Transverse colon (tissue), 4 donors: Measurements from ENCODE around the gene RPTOR. TPM values are rescaled to one million over a fixed set of nuclear protein-coding genes. Genes with fewer than 3 reads are reported as not detected.

ENCODE experiments used
- DNase-seq: peaks from one replicate; pipeline ENCODE4 v3.0.0-alpha.2; 2019
- H3K27ac ChIP-seq, 4 donors: fragments of 200-600 bp; sonication (generic); 2 replicates each; pipeline ENCODE4 v1.5.1; 2016 to 2018; ENCODE audit warnings: inconsistent platforms in 4 of 4
- H3K27me3 ChIP-seq: fragments of 200-600 bp; sonication (generic); 2 replicates; pipeline ENCODE4 v1.5.1; 2017; ENCODE audit warnings: inconsistent platforms
- H3K36me3 ChIP-seq, 4 donors: fragments of 200-600 bp; sonication (generic); 2 replicates each; pipeline ENCODE4 v1.5.1; 2017 to 2019; ENCODE audit warnings: inconsistent platforms in 4 of 4
- H3K4me1 ChIP-seq, 4 donors: fragments of 200-600 bp; sonication (generic); 2 replicates each; pipeline ENCODE4 v1.5.1; 2017 to 2020; ENCODE audit warnings: inconsistent platforms in 4 of 4
- H3K4me3 ChIP-seq, 4 donors: fragments of 200-600 bp; sonication (generic); 1 replicate in 1 of 4; 2 replicates in 3 of 4; pipeline versions ENCODE4 v1.5.1 to v1.6.1; 2017 to 2019; ENCODE audit warnings: inconsistent platforms in 4 of 4
- H3K9me3 ChIP-seq, 2 donors: fragments of 200-600 bp; sonication (generic); 2 replicates each; pipeline ENCODE4 v1.5.1; 2017 to 2019; ENCODE audit warnings: inconsistent platforms in 2 of 2
- EP300 ChIP-seq: sonication (generic); formaldehyde crosslinking; IDR thresholded peaks from one replicate; pipeline ENCODE4 v1.6.1; 2017; ENCODE audit warnings: antibody characterized with exemption, low read depth
- POLR2A ChIP-seq: fragments of 450-650 bp; IDR thresholded peaks from one replicate; pipeline ENCODE4 v1.6.1; 2016; ENCODE audit warnings: antibody characterized with exemption, mild to moderate bottlenecking, moderate library complexity
- POLR2AphosphoS5 ChIP-seq, 3 donors: sonication (generic); formaldehyde crosslinking; IDR thresholded peaks; one replicate each; pipeline ENCODE4 v1.6.1; 2016; ENCODE audit warnings: antibody characterized with exemption in 3 of 3
- WGBS, 2 donors: methylation state at CpG; one replicate each; pipeline ENCODE4 v1.1.5; 2018; ENCODE audit warnings: low coverage in 1 of 2; 5-methylcytosine and 5-hydroxymethylcytosine counted together
- in situ Hi-C, 4 donors: fragments of 200-750 bp; cut with MboI; loops; one replicate each; pipeline versions ENCODE4 v1.15.0 to v1.15.1; 2017; ENCODE audit warnings: low sequenced_read_pairs in 3 of 4, low pct_ligation_motif_present in 1 of 4, low pct_unique_long_range_greater_than_20kb in 1 of 4
- intact Hi-C: fragments of 100-400 bp; cut with DNase I; formaldehyde crosslinking; loops from one replicate; pipeline ENCODE4 v1.15.1; 2023; ENCODE audit warnings: low total_unique reads
- total RNA-seq, 4 donors: library from RNA; depleted of rRNA; stranded (reverse); fragments of >200 nt; gene quantifications; one replicate each; pipeline ENCODE4 v1.1.0, GENCODE V29; 2016
- TF ChIP-seq, protein P1 (sequence below), 5 experiments: fragments of 200-600 bp in 3 of 5; fragments of 450-650 bp in 2 of 5; sonication (generic) in 3 of 5; IDR thresholded peaks; 1 replicate in 2 of 5; 2 replicates in 3 of 5; pipeline ENCODE4 v1.5.1; 2016 to 2017; ENCODE audit warnings: antibody characterized with exemption in 5 of 5, inconsistent platforms in 3 of 5, mild to moderate bottlenecking in 2 of 5, moderate library complexity in 1 of 5

Gene RPTOR
- total RNA-seq, 4 donors from 2014 or later: 28.9 to 79.3 (median 48.0) TPM

DNA sequence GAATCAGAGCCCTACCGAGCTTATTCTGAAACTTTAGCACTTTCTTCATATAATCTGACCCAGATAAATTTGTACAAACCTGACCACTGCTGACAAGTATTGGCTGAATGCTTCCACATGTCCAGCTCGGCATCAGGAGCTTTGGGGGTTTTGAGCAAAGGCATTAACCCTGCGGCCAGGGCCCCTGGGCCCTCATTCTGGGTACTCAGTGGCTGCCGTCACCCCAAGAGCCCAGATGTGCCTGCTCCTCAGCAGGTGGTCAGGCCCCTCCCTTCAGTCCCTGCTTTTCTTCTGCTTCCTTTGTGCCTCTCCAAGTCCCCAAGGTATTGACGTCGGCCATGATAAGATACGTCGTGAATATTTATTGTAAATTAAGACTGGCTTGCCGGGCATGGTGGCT lies 399.7 kb downstream of the RPTOR start:
- Histone ChIP-seq H3K4me3 (no peak overlapping the region), H3K27me3 (no peaks in the 10 kb centered on the region), H3K27ac (peak overlapping the region in 2 of 4 donors; percentile 82 to 86), H3K9me3 (no peaks in the 10 kb centered on the region), H3K4me1 (peaks cover 6 to 20% (median 18%) of the 10 kb centered on the region in 4 donors), H3K36me3 (peaks cover 0 to 9% (median 3%) of the 10 kb centered on the region in 4 donors)
- TF ChIP-seq POLR2AphosphoS5 (IDR thresholded peaks at IDR 0.05) (no peak), POLR2A (no peak), EP300 (no peak)
- TF ChIP-seq, protein P1, sequence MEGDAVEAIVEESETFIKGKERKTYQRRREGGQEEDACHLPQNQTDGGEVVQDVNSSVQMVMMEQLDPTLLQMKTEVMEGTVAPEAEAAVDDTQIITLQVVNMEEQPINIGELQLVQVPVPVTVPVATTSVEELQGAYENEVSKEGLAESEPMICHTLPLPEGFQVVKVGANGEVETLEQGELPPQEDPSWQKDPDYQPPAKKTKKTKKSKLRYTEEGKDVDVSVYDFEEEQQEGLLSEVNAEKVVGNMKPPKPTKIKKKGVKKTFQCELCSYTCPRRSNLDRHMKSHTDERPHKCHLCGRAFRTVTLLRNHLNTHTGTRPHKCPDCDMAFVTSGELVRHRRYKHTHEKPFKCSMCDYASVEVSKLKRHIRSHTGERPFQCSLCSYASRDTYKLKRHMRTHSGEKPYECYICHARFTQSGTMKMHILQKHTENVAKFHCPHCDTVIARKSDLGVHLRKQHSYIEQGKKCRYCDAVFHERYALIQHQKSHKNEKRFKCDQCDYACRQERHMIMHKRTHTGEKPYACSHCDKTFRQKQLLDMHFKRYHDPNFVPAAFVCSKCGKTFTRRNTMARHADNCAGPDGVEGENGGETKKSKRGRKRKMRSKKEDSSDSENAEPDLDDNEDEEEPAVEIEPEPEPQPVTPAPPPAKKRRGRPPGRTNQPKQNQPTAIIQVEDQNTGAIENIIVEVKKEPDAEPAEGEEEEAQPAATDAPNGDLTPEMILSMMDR (IDR thresholded peaks at IDR 0.05): no peak
- in situ Hi-C loops (no loop called here), intact Hi-C loops (no loop called here)
- DNase-seq: no peak
- WGBS, 2 donors: 93% methylated on average over 9 of the region's 9 CpGs; no CpG with 5 or more reads in 1 of the 2 donors

DNA sequence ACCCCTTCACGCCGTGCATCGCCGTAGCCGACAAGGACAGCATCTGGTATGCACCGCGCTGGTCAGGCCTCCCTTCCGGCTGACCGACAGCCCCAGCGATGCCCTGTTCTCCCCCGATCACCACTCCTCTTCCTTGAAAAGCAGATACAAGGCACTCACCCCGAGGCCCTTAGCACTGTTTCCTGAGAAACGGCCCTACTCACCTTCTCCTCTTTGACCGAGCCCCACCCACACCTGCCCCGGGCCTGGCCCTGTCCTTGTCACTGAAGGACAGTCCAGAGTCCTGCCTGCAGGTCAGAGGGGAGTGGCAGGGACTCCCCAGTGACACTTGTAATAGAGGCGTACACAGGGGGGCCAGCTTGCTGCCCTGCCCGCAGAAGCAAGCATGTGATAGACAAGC lies 401.1 kb downstream of the RPTOR start:
- in situ Hi-C loops: no loop called here
- Histone ChIP-seq H3K27me3 (no peaks in the 10 kb centered on the region), H3K4me1 (peaks cover 6 to 20% (median 18%) of the 10 kb centered on the region in 4 donors), H3K27ac (no peak overlapping the region), H3K36me3 (peaks cover 0 to 9% (median 3%) of the 10 kb centered on the region in 4 donors), H3K9me3 (no peaks in the 10 kb centered on the region), H3K4me3 (no peak overlapping the region)
- intact Hi-C loops: no loop called here
- TF ChIP-seq POLR2AphosphoS5 (IDR thresholded peaks at IDR 0.05): no peak
- TF ChIP-seq, protein P1 (IDR thresholded peaks at IDR 0.05): no peak
- no peak for TF ChIP-seq POLR2A
- no peak for TF ChIP-seq EP300
- DNase-seq: no peak
- WGBS, 2 donors: 91 to 100% methylated on average over 8 to 17 of the region's 17 CpGs

DNA sequence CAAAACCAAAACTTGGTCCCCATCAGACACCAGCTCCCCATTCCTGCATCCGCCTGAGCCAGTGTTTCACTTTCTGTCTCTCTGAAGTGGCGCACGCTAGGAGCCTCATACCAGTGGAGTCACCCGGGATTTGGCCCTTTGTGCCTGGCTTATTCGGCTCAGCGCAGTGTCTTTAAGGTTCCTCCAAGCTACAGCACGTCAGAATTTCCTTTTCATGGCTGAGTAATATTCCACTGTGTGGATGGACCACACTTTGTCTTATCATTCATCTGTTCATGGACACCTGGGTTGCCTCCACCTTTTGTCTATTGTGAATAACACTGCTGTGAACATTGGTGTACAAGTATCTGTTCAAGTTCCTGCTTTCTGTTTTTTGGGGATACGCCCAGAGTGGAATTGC lies 401.8 kb downstream of the RPTOR start:
- H3K9me3 ChIP-seq: no peaks in the 10 kb centered on the region
- H3K4me3 ChIP-seq: no peak overlapping the region
- WGBS, 2 donors: 96 to 100% methylated on average over 4 to 8 of the region's 8 CpGs
- TF ChIP-seq EP300 (no peak), POLR2A (no peak), POLR2AphosphoS5 (IDR thresholded peaks at IDR 0.05) (no peak)
- H3K36me3 ChIP-seq: peaks cover 0 to 9% (median 3%) of the 10 kb centered on the region in 4 donors
- no peak for DNase-seq
- peaks cover 6 to 19% (median 17%) of the 10 kb centered on the region in 4 donors for H3K4me1 ChIP-seq
- intact Hi-C loops: no loop called here
- in situ Hi-C loops: no loop called here
- H3K27me3 ChIP-seq: no peaks in the 10 kb centered on the region
- H3K27ac ChIP-seq: no peak overlapping the region

DNA sequence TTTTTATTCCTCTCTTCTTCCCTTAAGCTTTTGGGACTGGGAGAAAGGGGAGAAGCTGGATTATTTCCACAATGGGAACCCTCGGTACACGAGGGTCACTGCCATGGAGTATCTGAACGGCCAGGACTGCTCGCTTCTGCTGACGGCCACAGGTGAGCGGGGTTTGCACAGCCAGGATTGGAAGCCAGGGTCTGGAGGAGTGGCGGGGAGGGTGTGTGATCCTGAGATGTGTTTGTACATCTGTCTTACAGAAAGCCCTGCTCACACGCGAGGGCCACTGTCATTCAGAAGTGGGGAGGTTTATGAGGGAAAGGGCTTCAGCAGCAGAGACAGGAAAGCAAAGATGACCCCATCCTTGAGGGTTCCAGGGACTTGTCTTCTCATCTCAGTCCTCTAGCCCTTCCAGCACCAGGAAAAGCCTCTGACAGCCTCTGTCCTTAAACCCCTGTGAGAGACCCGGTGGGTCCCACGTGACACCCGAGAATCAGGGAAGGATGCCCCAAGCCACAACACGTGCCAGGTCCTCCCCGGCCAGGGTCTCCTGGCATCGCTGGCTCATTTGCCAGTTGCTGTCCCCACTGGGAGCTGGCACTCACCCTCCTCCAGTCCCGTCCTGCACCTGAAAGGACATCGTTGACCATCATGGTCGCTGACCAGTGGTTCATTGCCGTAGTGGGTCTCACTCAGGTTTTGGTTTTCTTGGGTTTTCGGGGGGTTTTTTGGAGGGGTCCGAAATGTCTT lies 402.7 kb downstream of the RPTOR start:
- in situ Hi-C loops: no loop called here

More for the DNA sequence above, 402.7 kb downstream of the RPTOR start:
- no peak overlapping the region for H3K4me3 ChIP-seq
- no peak for DNase-seq
- WGBS, 2 donors: 91 to 100% methylated on average over 3 to 21 of the region's 21 CpGs
- H3K27ac ChIP-seq: no peak overlapping the region
- peaks cover 0 to 11% (median 10%) of the 10 kb centered on the region in 4 donors for H3K4me1 ChIP-seq
- H3K9me3 ChIP-seq: no peaks in the 10 kb centered on the region
- no peaks in the 10 kb centered on the region for H3K27me3 ChIP-seq
- H3K36me3 ChIP-seq: peaks cover 0 to 9% (median 3%) of the 10 kb centered on the region in 4 donors
- TF ChIP-seq, protein P1 (IDR thresholded peaks at IDR 0.05): no peak
- TF ChIP-seq POLR2A (no peak), EP300 (no peak), POLR2AphosphoS5 (IDR thresholded peaks at IDR 0.05) (no peak)
- intact Hi-C loops: no loop called here
